Hepatocyte (in vitro differentiated cells): Measurements from ENCODE around the gene CHCHD4. TPM values are rescaled to one million over a fixed set of nuclear protein-coding genes. Genes with fewer than 3 reads are reported as not detected.

Experiments
- DNase-seq: peaks from one replicate; pipeline ENCODE4 v3.0.0-alpha.2; 2016; ENCODE audit warnings: low spot score
- H2AFZ ChIP-seq: fragments of 200-600 bp; sonication (generic); 2 replicates; pipeline ENCODE4 v1.6.0; 2016; ENCODE audit warnings: antibody characterized with exemption, mild to moderate bottlenecking
- H3K27ac ChIP-seq: fragments of 200-600 bp; sonication (generic); 2 replicates; pipeline ENCODE4 v1.5.1; 2016; ENCODE audit warnings: mild to moderate bottlenecking
- H3K27me3 ChIP-seq: fragments of 200-600 bp; sonication (generic); 2 replicates; pipeline ENCODE4 v1.6.1; 2016
- H3K36me3 ChIP-seq: fragments of 200-600 bp; sonication (generic); replicated peaks from 2 replicates; pipeline ENCODE4 v1.5.1; 2016; ENCODE audit warnings: low read depth; ENCODE audit not compliant: insufficient read depth
- H3K4me1 ChIP-seq: fragments of 200-600 bp; sonication (generic); 2 replicates; pipeline ENCODE4 v1.5.1; 2016; ENCODE audit warnings: mild to moderate bottlenecking, moderate library complexity; ENCODE audit not compliant: insufficient read depth
- H3K4me2 ChIP-seq: fragments of 200-600 bp; sonication (generic); 2 replicates; pipeline ENCODE4 v1.6.0; 2016
- H3K4me3 ChIP-seq: fragments of 200-600 bp; sonication (generic); 2 replicates; pipeline ENCODE4 v1.5.1; 2016; ENCODE audit warnings: mild to moderate bottlenecking
- H3K79me2 ChIP-seq: fragments of 200-600 bp; sonication (generic); 2 replicates; pipeline ENCODE4 v1.6.0; 2017; ENCODE audit warnings: mild to moderate bottlenecking
- H3K9me2 ChIP-seq: fragments of 200-600 bp; sonication (generic); replicated peaks from 2 replicates; pipeline ENCODE4 v1.6.0; 2017; ENCODE audit warnings: mild to moderate bottlenecking; ENCODE audit not compliant: insufficient read depth
- H3K9me3 ChIP-seq: fragments of 200-600 bp; sonication (generic); 2 replicates; pipeline ENCODE4 v1.5.1; 2016; ENCODE audit warnings: low read depth, mild to moderate bottlenecking
- H4K20me1 ChIP-seq: fragments of 200-600 bp; sonication (generic); 2 replicates; pipeline ENCODE4 v1.6.0; 2016; ENCODE audit warnings: mild to moderate bottlenecking; ENCODE audit not compliant: insufficient read depth, poor library complexity, severe bottlenecking
- EZH2 ChIP-seq: fragments of 200-600 bp; sonication (generic); IDR thresholded peaks from 2 replicates; pipeline ENCODE4 v1.6.1; 2016; ENCODE audit warnings: antibody characterized with exemption, mild to moderate bottlenecking, borderline replicate concordance
- EZH2phosphoT487 ChIP-seq: fragments of 200-600 bp; sonication (generic); IDR thresholded peaks from one replicate; pipeline ENCODE4 v1.6.1; 2018; ENCODE audit warnings: antibody characterized with exemption, mild to moderate bottlenecking, low read depth, moderate library complexity; ENCODE audit not compliant: unreplicated experiment, severe bottlenecking
- WGBS: methylation state at CpG from one replicate; pipeline ENCODE4 v1.1.6; 2016; ENCODE audit warnings: low lambda C conversion rate; ENCODE audit errors: missing lambda C conversion rate; 5-methylcytosine and 5-hydroxymethylcytosine counted together
- polyA plus RNA-seq: library from polyadenylated mRNA; unstranded; fragments of >200 nt; fragmentation: Nextera tagmentation; extraction: Ambion mirVana; gene quantifications from 2 replicates; pipeline ENCODE4 v1.2.1, GENCODE V29; 2016
- total RNA-seq: library from RNA; depleted of rRNA; stranded (reverse); fragments of >200 nt; gene quantifications from 2 replicates; pipeline ENCODE4 v1.2.3, GENCODE V29; 2014
- TF ChIP-seq, protein P1 (sequence below): fragments of 200-600 bp; sonication (generic); IDR thresholded peaks from 2 replicates; pipeline ENCODE4 v1.5.1; 2016; ENCODE audit warnings: antibody characterized with exemption, mild to moderate bottlenecking; ENCODE audit not compliant: poor library complexity

Gene CHCHD4
- total and polyA plus RNA-seq, 2 experiments from 2014 or later = 15.2 to 22.8 TPM

DNA sequence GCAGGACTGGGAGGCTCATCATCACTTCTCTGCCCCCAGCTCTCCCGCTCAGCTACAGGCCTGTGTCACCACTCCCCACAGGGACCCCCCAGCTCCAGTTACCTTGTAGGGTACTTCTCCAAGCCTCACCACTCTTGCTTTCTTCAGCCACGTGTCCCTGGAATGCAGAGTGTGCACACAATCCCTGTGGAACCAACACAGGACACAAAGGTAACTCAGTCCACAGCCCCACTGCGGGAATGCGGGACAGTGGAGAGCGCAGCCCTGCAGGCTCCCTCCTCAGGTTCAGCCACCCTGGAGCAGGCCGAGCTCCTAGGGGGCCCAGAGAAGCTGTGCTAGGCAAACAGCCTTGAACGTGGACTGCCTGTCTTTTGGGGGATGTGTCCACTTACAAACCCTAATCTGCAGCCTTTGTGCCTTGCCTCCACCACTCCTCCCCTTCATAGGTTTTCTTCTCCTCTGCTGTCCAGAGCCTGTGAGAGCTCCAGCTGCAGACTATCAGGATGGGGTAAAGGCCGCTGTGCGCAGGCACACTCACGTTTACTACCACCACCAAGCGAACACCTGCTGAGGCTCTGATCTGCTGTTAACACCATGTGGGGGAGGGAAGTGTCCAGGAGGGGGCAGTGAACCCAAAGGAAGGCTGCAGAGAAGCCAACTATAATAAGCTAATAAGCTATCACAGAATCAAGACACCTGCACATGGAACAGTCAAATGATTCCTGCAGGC, 27.7 kb upstream of the CHCHD4 start:
- Histone ChIP-seq H3K9me3 (no peaks in the 10 kb centered on the region), H3K4me1 (no peaks in the 10 kb centered on the region), H3K36me3 (no peaks in the 10 kb centered on the region), H3K27ac (no peak overlapping the region), H4K20me1 (no peaks in the 10 kb centered on the region), H3K9me2 (no peaks in the 10 kb centered on the region), H3K79me2 (no peaks in the 10 kb centered on the region), H3K4me3 (no peak overlapping the region), H3K4me2 (no peak overlapping the region), H3K27me3 (no peaks in the 10 kb centered on the region), H2AFZ (no peak overlapping the region)
- TF ChIP-seq, protein P1, sequence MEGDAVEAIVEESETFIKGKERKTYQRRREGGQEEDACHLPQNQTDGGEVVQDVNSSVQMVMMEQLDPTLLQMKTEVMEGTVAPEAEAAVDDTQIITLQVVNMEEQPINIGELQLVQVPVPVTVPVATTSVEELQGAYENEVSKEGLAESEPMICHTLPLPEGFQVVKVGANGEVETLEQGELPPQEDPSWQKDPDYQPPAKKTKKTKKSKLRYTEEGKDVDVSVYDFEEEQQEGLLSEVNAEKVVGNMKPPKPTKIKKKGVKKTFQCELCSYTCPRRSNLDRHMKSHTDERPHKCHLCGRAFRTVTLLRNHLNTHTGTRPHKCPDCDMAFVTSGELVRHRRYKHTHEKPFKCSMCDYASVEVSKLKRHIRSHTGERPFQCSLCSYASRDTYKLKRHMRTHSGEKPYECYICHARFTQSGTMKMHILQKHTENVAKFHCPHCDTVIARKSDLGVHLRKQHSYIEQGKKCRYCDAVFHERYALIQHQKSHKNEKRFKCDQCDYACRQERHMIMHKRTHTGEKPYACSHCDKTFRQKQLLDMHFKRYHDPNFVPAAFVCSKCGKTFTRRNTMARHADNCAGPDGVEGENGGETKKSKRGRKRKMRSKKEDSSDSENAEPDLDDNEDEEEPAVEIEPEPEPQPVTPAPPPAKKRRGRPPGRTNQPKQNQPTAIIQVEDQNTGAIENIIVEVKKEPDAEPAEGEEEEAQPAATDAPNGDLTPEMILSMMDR = peak; percentile 6
- TF ChIP-seq EZH2 (no peak), EZH2phosphoT487 (no peak)
- WGBS = 94% methylated on average over 11 of the region's 11 CpGs
- DNase-seq = no peak

DNA sequence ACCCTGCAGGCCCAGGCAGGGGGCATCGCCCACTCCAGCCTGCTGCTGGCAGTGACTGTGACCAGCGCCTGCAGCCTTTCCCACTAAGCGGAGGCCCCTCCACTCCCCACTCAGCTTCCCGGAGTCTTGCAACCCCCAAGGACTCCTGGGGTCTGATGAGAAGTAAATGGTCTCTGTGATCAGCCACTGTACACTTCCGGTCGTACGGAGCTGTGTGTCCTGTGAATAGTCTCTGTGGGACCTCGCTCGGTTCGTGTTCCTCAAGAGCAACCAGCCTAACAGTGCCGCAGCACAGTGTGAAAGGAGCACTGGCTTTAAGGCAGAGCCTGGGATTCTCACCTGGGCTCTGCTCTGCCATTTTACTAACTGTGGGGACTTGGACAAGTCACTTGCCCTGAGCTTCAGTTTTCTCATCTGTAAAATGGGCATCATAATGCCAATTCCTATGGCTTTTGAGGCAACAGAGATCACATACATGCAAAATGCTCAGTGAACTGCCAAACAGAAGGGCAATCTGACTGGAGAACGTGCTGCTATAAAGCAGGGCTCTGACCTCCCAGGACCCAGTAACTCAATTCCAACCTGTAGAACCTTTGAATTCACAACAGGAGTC, 26.9 kb upstream of the CHCHD4 start:
- no peaks in the 10 kb centered on the region for H3K4me1 ChIP-seq
- DNase-seq = no peak
- WGBS = 91% methylated on average over 12 of the region's 12 CpGs
- H3K36me3 ChIP-seq = no peaks in the 10 kb centered on the region
- TF ChIP-seq, protein P1 = no peak
- no peak for TF ChIP-seq EZH2phosphoT487
- TF ChIP-seq EZH2 = no peak
- no peaks in the 10 kb centered on the region for H3K9me3 ChIP-seq
- no peak overlapping the region for H2AFZ ChIP-seq
- no peaks in the 10 kb centered on the region for H3K9me2 ChIP-seq
- H4K20me1 ChIP-seq = no peaks in the 10 kb centered on the region
- H3K4me3 ChIP-seq = no peak overlapping the region
- no peaks in the 10 kb centered on the region for H3K79me2 ChIP-seq
- H3K27ac ChIP-seq = no peak overlapping the region
- H3K4me2 ChIP-seq = no peak overlapping the region
- no peaks in the 10 kb centered on the region for H3K27me3 ChIP-seq

GRCh38 chr3:14150491-14151230, 26.0 kb upstream of the CHCHD4 start:
- no peaks in the 10 kb centered on the region for H3K79me2 ChIP-seq

More at GRCh38 chr3:14150491-14151230, 26.0 kb upstream of the CHCHD4 start:
- Histone ChIP-seq H3K27me3 (no peaks in the 10 kb centered on the region), H3K4me2 (no peak overlapping the region), H4K20me1 (no peaks in the 10 kb centered on the region), H3K4me1 (no peaks in the 10 kb centered on the region), H3K36me3 (no peaks in the 10 kb centered on the region), H2AFZ (no peak overlapping the region), H3K9me3 (no peaks in the 10 kb centered on the region), H3K27ac (no peak overlapping the region), H3K9me2 (no peaks in the 10 kb centered on the region), H3K4me3 (no peak overlapping the region)
- 96% methylated on average over 9 of the region's 9 CpGs for WGBS
- TF ChIP-seq, protein P1 = no peak
- TF ChIP-seq EZH2phosphoT487 (no peak), EZH2 (no peak)
- DNase-seq = no peak
